HT-29 (cell line): ENCODE results near the gene TPTE2. TPM values are rescaled to one million over a fixed set of nuclear protein-coding genes. Genes with fewer than 3 reads are reported as not detected.
"Not testable (repeated sequence)": the region's sequence is repeated elsewhere in the genome, so short reads cannot be mapped to it uniquely, and the experiment has no call there.

ENCODE experiments used
- DNase-seq: peaks from one replicate; pipeline ENCODE4 v3.0.0-alpha.2; 2015; ENCODE audit warnings: low spot score
- total RNA-seq: library from RNA; depleted of rRNA; stranded (reverse); fragments of >200 nt; shearing (Covaris generic); gene quantifications from 2 replicates; pipeline ENCODE4 v1.2.3, GENCODE V29; 2014; rRNA removed

TPTE2 gene
- total RNA-seq, 1 experiment from 2014 or later, result not detected

DNA sequence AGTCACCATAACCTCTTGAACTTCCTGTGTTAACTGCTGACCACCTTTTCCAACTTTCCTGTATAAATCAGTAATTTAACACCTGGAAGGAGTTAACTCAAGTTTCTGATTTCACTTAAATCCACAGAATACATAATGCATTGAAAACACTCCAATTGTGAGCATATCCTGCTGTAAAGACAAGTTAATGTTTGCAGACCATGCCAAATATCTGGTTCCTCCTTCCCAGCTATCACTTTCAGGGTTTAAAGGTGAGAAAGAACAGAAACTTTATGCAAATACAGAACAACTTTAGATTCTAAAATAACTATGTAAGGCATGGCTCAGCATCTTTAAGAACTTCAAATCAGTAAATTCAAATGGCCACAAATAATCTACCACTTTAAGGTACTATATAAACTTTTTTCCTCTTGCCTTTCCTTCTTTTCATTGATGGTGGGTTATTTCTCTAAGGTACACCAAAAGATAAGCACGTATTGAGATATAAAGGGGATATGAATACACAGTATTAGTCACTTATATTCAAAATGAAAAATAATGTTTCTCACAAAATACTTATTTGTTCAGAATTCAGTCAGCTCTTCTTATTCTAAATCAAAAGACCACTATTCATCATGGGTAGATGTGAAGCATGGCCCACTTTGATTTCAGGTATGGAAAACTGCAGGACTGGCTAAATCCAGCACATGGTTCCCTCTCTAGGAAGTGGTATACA is 6.6 kb upstream of the TPTE2 start:
- DNase-seq, result no peak

DNA sequence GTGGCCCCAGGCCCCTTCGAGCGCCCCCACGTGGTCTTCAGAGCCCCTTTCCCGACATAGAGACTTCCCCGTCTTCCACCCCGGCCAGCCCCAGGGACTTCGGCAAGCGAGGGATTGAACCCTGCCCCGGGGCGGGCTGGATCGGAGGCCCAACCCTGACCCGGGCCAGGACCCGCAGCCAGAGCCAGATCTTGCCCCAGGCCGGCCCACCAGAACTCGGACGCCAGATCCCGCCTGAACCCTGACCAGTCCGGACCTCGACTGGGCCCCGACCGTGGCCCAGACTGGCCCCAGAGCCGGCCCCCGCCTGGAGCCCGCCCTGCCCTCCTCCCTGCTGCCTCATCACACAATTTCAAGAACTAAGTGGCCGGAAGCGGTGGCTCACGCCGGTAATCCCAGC is 253 bp upstream of the TPTE2 start:
- DNase-seq, result no peak

DNA sequence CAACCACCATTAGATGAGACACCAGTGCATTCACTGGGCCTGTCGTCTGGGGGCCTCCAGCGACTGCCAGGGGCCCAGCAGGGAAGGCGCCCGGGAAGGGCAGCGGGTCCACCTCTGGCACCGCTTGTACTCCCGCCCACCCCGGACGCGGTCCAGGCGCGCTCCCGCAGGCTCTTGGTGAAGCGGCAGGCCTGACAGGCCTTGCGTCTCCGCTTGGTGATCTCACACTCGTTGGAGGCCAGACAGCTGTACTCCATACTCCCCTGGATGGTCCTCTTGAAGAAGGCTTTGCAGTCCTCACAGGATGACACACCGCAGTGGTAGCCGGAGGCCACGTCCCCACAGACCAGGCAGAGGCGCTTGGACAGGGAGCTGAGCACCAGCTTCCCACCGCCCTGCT is 660 bp downstream of the TPTE2 start:
- not testable (repeated sequence) for DNase-seq

DNA sequence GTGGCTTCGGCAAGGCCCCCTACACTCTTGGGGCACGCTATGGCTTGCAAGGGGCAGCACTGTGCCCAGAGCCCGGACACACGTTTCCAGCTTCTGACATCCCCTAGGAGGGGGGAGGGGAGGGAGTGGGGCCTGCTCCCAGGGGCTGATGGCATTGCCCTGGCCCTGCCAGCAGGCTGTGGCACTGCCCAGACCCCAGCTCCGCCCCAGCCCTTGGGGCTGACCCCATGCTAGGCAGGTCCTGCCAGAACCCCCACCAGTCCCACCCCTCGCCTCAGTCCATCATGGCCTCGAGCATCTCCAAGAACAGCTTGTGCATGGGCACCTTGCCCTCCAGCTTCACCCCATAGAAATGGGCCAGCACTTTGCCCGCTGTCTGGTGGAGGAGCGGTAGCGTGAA is 1.6 kb downstream of the TPTE2 start:
- DNase-seq, result not testable (repeated sequence)

DNA sequence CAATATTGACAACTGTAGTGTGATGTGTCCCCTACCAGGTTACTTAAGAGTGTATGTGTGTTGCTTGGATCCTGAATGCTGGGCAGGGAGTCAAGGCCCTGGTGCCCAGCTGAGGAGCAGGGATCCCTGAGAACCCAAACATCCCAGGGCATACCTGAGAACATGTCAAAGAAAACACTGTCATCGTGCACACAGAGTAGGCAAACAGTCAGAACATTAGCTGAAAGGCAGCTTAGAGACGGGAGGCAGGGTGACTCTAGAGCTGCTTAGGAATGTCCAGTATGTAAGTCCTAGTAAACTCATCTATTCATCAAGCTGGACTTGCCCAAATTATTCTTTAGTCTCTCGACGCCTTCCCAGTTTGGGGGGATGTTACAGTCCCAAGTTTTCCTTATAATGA is 4.0 kb downstream of the TPTE2 start:
- not testable (repeated sequence) for DNase-seq

DNA sequence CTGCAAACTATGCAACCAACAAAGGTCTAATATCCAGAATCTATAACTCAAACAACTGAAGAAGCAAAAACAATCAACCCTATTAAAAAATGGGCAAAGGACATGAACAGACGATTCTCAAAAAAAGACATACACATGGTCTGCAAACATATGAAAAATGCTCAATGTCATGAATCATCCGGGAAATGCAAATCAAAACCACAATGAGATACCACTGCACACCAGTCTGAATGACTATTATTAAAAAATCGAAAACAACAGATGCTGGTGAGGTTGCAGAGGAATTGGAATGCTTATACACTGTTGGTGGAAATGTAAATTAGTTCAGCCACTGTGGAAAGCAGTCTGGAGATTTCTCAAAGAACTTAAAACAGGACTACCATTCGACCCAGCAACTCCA is 12.1 kb downstream of the TPTE2 start:
- DNase-seq, result not testable (repeated sequence)

DNA sequence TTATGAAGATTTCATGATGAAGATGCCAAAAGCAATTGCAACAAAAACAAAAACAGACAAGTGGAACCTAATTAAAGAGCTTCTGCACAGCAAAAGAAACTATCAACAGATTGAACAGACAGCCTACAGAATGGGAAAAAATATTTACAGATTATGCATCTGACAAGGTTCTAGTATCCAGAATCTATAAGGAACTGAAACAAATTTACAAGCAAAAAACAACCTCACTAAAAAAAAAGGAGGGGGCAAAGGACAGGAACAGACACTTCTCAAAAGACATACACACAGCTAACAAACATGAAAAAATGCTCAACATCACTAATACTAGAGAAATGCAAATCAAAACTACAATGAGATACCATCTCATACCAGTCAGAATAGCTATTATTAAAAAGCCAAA is 35.7 kb downstream of the TPTE2 start:
- not testable (repeated sequence) for DNase-seq

DNA sequence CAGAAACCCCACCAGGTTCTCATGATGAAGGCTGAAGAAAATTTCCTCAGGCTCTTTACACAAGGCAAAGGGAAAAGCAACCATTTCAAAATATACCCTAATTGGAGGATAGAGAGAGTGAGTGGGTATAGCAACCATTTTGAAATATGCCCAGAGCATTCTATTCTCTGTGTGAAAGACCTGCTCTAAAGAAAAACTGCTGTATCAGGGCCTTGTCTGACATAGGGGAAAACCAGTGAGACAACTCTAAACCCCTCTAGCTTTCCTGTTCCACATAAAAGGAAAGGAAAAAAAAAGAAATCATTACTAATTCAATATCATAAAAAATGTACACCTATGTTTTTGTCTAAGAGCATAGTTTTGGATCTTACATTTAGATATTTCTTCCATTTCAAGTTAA is 42.3 kb downstream of the TPTE2 start:
- DNase-seq, result no peak

DNA sequence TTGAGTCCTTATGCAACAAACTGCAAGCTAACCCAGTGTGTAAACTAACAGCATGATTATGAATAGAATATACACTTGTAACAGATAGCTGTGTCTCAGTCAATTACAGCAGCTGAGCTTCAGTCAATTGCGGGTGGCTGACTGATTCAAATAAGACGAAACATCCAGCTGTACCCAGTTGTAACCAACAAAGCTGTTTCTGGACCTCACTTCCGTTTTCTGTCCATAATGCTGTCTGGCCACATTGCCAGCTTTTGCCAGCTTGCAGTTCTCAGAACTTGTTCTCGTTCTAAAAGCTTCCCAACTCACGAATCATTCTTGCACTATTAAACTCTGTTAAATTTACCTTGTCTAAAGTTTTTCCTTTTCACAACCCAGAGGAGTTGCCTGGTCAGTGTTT is 53.7 kb downstream of the TPTE2 start:
- DNase-seq, result not testable (repeated sequence)

DNA sequence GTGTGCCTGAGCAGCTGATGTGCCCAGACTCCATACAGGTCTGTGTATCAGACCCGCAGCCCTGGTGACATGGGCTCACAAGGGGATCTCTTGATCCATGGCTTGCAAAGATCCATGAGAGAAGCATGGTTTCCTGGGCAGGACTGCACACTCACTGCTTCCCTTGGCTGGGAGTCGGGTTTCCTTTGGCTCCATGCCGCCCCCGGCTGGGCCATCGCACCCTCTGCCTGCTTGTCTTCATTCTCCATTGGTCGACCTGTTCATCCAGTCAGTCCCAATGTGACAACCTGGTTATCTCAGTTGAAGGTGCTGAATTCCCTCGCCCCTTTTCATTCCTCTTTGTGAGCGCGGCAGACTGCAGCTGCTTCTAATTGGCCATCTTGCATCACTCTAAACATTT is 101.2 kb downstream of the TPTE2 start:
- DNase-seq, result not testable (repeated sequence)

DNA sequence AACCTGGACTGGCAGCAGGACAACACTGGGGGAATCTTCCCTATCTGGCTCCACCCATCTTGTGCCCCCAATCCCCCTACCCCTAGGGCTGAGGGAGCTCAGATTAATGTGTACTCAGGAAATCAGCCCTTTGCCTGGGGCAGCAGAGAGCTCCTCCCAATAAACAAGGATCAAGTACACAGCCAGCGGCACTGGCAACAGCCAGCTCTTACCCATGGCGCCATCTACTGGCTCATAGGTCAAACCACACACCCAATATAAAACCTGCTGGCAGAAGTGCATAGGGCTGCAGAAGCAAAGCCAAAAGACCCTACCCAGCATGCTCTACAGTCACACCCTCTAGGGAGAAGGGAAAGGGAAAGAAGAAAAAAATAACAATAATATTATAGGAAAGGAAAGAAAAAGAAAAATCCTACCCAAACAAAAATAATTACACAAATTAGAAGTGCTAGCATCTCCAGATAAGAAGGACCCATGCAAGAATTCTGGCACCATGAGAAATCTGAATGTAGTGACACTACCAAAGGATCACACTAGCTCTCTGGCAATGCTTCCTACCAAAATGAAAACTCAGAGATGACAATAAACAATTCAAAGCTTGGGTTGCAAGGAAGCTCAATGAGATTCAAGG is 122.2 kb downstream of the TPTE2 start:
- peak; percentile 65 for DNase-seq

DNA sequence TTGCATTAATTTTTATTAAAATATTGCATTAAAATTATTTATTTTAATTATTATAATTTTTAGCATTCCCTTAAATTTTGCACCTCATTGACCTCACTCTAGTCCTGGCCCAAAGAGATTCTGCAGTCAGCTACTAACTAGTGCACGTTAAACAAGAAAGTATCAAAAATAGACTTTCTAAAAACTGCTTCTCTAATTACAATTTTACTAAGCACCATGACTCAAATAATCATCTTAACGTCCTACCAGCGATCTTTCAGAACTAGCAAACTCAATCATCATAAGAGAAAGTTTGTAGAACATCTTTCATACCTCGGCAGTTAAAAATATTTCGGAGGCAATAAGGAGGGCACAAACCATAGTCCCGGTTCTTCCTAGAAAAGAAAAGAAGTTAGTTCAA is 123.6 kb downstream of the TPTE2 start:
- DNase-seq, result not testable (repeated sequence)

DNA sequence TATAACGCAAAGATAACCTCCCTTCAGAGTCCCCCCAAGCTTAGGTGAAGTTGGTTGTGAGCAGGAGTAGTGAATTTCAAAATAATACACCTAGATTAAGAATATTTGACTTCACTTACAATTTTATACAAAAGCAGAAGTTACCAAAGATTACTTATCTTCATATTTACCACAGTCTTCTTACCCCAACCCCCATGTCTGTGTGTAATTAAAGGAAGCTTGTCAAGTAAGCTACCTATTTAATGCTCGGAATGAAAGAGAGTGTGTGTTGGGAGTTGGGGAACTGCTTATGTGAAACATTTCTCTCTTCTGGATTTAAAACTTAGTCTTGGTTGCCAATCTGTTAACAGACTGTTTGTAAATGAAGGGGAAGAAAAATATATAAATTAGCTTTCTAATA is 139.1 kb downstream of the TPTE2 start:
- not testable (repeated sequence) for DNase-seq

DNA sequence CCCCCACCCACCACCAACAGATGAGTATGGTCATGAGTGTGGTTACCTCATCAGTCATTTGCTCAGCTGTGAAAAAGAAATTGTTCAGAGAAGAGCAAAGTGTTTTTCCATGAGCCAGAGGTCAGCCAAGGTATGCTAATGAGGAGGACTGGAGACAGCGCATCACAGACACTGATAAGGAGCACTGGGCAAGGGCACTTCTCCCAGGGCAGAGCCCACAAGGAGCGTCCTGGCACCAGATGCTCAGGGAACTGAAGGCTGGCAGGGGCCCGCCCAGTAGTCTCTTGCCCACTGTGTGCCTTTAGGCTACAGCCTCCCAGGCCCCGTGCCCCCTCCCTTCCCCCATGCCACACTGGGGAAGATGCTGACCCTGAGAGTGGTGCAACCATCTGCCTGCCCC is 148.8 kb downstream of the TPTE2 start:
- not testable (repeated sequence) for DNase-seq

DNA sequence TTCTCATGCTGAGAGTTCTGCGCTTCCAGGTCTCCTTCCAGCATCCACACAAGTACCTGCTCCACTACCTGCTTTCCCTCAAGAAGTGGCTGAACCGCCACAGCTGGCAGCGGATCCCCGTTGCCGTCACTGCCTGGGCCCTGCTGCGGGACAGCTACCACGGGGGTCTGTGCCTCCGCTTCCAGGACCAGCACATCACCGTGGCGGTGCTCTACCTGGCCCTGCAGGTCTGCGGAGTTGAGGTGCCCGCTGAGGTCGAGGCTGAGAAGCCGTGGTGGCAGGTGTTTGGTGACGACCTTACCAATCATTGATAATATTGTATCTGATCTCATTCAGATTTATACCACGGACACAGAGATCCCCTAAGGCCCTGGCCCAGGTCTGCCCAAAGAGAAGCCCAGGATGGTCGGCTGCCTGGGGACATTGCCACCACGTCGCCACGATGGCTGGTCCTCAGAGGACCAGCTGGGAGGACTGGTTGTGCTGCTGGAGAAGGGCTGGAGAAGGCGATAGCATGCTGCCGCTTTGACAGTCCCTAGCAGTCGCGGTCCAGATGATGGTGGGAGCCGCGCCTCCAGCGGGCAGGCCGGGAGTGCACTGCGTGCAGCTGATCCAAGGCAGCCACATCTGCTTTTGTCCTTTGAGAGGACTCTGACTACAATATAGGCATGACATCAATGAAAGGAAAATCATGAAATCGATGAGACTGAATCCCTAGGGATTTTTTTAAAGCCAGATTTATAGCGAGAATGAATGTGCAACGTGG is 178.4 kb downstream of the TPTE2 start:
- not testable (repeated sequence) for DNase-seq

DNA sequence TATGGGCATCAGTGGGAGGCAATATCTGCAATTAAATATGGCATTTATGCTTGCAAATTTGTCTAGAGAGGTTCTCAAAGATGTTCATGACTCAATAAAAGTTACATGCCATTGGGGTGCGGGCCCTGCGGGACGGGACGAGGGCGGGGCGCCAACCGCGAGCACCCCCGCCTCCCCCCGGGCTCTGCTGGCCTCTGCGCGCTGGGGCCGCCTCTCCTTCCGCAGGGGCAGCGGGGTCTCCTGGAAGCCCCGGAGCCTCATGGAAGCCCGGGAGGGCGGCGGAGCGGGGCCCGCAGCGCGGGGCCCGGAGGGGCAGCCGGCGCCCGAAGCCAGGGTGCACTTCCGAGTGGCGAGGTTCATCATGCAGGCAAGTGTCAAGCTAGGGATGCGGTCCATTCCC is 179.2 kb downstream of the TPTE2 start:
- DNase-seq, result no peak

Other genes with a start within 250 kb of the TPTE2 start
- gene MPHOSPH8, start 72.1 kb upstream of the TPTE2 start, total RNA-seq, result 13.6 and 14.9 TPM in 2 replicates
- 105 and 107 TPM in 2 replicates for gene PSPC1, start 221.4 kb upstream of the TPTE2 start, total RNA-seq